ENCODE data around the gene QTRT2.

Gene QTRT2

DNA sequence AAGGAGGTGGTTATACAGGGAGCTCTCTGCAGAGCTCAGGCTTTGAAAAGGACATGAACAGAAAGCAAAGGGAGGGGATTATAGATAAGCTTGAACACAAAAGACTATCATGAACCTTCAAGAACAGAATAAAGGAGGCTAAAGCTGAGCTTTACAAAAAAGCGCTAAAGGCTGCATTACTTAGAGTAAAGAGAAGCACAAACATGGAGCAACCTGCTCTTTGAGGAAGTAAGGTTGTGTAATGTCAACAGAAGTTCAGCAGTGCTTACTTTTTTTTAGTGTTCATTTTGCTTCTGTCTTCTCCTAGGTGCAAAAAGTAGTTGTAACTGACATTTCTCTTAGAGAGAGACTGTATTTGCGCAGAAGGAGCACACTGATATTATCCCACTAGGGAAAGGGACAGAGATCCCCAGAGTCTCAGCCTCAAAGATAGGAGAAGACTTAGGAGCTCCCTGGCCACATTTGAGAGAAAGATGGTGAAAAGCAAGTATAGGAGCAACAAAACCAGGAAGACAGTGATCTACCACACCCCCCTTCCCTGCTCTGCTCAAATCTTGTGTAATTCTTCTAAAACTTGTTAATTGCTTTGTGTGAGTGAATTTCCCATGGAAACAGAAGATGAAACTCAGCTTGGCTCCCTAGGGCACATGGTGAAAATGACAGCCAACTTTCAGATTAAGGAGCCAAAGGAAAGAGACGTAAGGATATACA is 54.7 kb downstream of the QTRT2 start:
- TF ChIP-seq, protein P1, sequence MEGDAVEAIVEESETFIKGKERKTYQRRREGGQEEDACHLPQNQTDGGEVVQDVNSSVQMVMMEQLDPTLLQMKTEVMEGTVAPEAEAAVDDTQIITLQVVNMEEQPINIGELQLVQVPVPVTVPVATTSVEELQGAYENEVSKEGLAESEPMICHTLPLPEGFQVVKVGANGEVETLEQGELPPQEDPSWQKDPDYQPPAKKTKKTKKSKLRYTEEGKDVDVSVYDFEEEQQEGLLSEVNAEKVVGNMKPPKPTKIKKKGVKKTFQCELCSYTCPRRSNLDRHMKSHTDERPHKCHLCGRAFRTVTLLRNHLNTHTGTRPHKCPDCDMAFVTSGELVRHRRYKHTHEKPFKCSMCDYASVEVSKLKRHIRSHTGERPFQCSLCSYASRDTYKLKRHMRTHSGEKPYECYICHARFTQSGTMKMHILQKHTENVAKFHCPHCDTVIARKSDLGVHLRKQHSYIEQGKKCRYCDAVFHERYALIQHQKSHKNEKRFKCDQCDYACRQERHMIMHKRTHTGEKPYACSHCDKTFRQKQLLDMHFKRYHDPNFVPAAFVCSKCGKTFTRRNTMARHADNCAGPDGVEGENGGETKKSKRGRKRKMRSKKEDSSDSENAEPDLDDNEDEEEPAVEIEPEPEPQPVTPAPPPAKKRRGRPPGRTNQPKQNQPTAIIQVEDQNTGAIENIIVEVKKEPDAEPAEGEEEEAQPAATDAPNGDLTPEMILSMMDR (IDR thresholded peaks at IDR 0.05; ENCODE audit: control insufficient read depth, insufficient read depth, low read depth, low read length, missing control alignments) = no peak
- DNase-seq (ENCODE audit: low read depth) = no peak
- no peak overlapping the region for H3K4me3 ChIP-seq (ENCODE audit: control insufficient read depth, low read depth, low read length)

DNA sequence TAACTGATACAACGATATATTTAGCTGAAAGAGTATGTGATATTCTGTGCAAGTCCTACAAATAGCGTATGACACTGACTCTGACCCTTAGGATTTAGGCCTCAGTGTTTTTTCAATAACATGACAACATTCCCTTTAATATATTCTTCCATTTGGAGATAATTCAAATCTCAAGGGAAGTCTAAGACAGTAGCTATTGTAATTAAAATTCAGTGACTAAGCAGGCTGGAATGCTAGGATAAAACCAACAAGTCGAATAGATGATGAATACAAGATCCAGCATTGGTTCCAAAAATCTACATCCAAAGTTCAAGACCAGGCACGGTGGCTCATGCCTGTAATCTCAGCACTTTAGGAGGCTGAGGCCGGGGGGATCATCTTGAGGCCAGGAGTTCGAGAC is 56.2 kb downstream of the QTRT2 start:
- no peak for DNase-seq (ENCODE audit: low read depth)
- TF ChIP-seq, protein P1 (IDR thresholded peaks at IDR 0.05; ENCODE audit: control insufficient read depth, insufficient read depth, low read depth, low read length, missing control alignments) = no peak

DNA sequence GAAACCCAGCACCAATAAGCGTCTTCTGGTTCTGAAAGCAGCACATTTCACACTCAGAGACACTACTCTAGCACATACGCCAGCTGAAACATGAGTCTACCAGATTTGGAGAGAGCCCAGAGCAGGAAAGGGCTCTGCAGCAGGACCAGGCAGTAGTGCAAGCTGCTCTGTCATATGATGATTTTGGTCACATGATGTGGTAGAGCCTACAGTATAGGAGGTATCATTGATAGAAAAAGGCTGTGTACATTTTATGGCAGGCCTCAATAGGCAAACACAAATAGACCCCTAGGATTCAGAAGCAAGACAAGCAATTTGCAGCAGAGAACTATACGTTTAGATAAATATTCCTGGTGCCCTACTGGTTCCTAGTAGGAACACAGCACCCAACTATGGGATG is 58.2 kb downstream of the QTRT2 start:
- H3K4me3 ChIP-seq (ENCODE audit: control insufficient read depth, low read depth, low read length) = no peak overlapping the region
- no peak for DNase-seq (ENCODE audit: low read depth)
- TF ChIP-seq, protein P1 (IDR thresholded peaks at IDR 0.05; ENCODE audit: control insufficient read depth, insufficient read depth, low read depth, low read length, missing control alignments) = no peak

More for the DNA sequence above, 56.2 kb downstream of the QTRT2 start:
- H3K4me3 ChIP-seq (ENCODE audit: control insufficient read depth, low read depth, low read length) = no peak overlapping the region

DNA sequence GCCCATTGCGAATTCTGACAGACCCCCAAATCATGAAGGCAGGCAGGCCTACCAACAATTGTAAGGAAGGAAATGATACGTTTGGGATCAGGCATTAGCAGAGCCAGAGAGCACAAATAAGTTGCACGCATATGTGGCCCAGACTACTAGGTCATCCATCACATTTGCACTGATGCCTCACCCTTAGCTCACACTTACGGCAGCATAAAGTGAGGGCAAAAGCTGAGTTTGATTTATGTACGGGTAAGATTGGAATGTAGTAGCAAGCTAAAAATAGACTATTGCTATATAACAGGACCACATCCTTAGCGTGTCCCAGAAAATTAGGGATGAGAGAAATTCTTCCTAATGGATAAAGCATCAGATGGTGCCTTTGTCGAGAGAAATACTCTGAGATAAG is 58.6 kb downstream of the QTRT2 start:
- H3K4me3 ChIP-seq (ENCODE audit: control insufficient read depth, low read depth, low read length) = no peak overlapping the region
- TF ChIP-seq, protein P1 (IDR thresholded peaks at IDR 0.05; ENCODE audit: control insufficient read depth, insufficient read depth, low read depth, low read length, missing control alignments) = no peak
- no peak for DNase-seq (ENCODE audit: low read depth)

DNA sequence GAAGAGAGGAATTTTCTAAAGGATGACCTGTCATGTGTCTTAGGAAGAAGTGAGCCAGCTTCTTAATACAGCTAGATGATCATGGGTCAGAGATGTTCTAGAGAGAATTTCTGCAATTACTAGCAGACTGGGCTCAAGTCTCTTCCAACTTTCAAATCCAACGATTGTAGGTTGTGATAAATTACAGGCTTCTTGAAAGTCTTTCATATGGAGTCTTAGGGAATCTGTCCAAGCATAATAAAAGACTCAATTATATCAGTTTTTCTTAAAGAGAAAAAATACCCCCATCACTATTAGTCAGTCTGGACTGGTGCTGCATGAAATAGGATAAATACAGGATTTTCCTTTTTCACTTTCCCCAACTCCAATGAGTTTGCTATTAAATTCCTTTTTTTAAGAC is 63.2 kb downstream of the QTRT2 start:
- no peak for DNase-seq (ENCODE audit: low read depth)
- TF ChIP-seq, protein P1 (IDR thresholded peaks at IDR 0.05; ENCODE audit: control insufficient read depth, insufficient read depth, low read depth, low read length, missing control alignments) = no peak

DNA sequence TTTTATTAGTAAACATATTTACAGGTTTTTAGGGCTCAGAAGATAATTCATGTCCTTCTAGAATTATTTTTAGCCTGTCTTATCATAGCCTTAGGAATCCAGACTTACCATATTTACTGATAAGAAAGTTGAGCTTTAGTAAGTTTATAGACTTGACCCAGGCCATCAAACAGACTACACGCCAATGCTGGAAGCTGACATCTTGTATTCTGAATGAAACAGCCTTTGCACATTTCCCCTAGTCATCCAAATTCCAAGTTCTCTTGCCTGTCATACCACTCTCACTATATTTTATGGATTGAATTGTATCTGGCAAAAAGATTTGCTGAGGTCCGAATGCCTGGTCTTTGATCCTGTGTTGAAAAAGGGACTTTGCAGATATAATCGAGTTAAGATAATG is 63.7 kb downstream of the QTRT2 start:
- DNase-seq (ENCODE audit: low read depth) = no peak
- TF ChIP-seq, protein P1 (IDR thresholded peaks at IDR 0.05; ENCODE audit: control insufficient read depth, insufficient read depth, low read depth, low read length, missing control alignments) = no peak
- H3K4me3 ChIP-seq (ENCODE audit: control insufficient read depth, low read depth, low read length) = no peak overlapping the region

More for the DNA sequence above, 63.2 kb downstream of the QTRT2 start:
- no peak overlapping the region for H3K4me3 ChIP-seq (ENCODE audit: control insufficient read depth, low read depth, low read length)
